Smooth muscle cell (in vitro differentiated cells): ENCODE measurements around the gene LPP. TPM values are rescaled to one million over a fixed set of nuclear protein-coding genes. Genes with fewer than 3 reads are reported as not detected.

ENCODE experiments used
- DNase-seq: peaks from one replicate; lab custom pipeline; 2025; ENCODE audit not compliant: unreplicated experiment; lab: John Stamatoyannopoulos, UW
- H2AFZ ChIP-seq: fragments of 200-600 bp; sonication (generic); 2 replicates; pipeline ENCODE4 v1.6.0; 2016; ENCODE audit warnings: antibody characterized with exemption, low read depth, mild to moderate bottlenecking
- H3F3A ChIP-seq: fragments of 200-600 bp; sonication (generic); 2 replicates; pipeline ENCODE4 v1.6.0; 2017; ENCODE audit warnings: antibody characterized with exemption, low read depth
- H3K27ac ChIP-seq: fragments of 200-600 bp; sonication (generic); 2 replicates; pipeline ENCODE4 v1.5.1; 2016; ENCODE audit warnings: low read depth, mild to moderate bottlenecking
- H3K27me3 ChIP-seq: fragments of 200-600 bp; sonication (generic); 2 replicates; pipeline ENCODE4 v1.6.1; 2016; ENCODE audit warnings: low read depth, mild to moderate bottlenecking
- H3K36me3 ChIP-seq: fragments of 200-600 bp; sonication (generic); 2 replicates; pipeline ENCODE4 v1.5.1; 2016; ENCODE audit warnings: low read depth
- H3K4me1 ChIP-seq: fragments of 200-600 bp; sonication (generic); 2 replicates; pipeline ENCODE4 v1.5.1; 2016; ENCODE audit warnings: low read depth
- H3K4me2 ChIP-seq: fragments of 200-600 bp; sonication (generic); 2 replicates; pipeline ENCODE4 v1.6.0; 2016; ENCODE audit warnings: mild to moderate bottlenecking
- H3K4me3 ChIP-seq: fragments of 200-600 bp; sonication (generic); 2 replicates; pipeline ENCODE4 v1.5.1; 2016; ENCODE audit warnings: mild to moderate bottlenecking
- H3K79me2 ChIP-seq: fragments of 200-600 bp; sonication (generic); 2 replicates; pipeline ENCODE4 v1.6.0; 2016; ENCODE audit warnings: low read depth, mild to moderate bottlenecking
- H3K9ac ChIP-seq: fragments of 200-600 bp; sonication (generic); 2 replicates; pipeline ENCODE4 v1.6.0; 2016; ENCODE audit warnings: low read depth
- H3K9me3 ChIP-seq: fragments of 200-600 bp; sonication (generic); replicated peaks from 2 replicates; pipeline ENCODE4 v1.5.1; 2016; ENCODE audit warnings: low read depth
- H4K20me1 ChIP-seq: fragments of 200-600 bp; sonication (generic); 2 replicates; pipeline ENCODE4 v1.6.0; 2016; ENCODE audit warnings: low read depth
- CTCF ChIP-seq: fragments of 200-600 bp; sonication (generic); IDR thresholded peaks from 2 replicates; pipeline ENCODE4 v1.5.1; 2017; ENCODE audit warnings: borderline replicate concordance, mild to moderate bottlenecking, antibody characterized with exemption; ENCODE audit not compliant: insufficient read depth, poor library complexity, severe bottlenecking
- WGBS: methylation state at CpG from one replicate; pipeline ENCODE4 v1.1.7; 2016; ENCODE audit warnings: low lambda C conversion rate; 5-methylcytosine and 5-hydroxymethylcytosine counted together
- polyA plus RNA-seq: library from polyadenylated mRNA; unstranded; fragments of >200 nt; fragmentation: Nextera tagmentation; extraction: Ambion mirVana; gene quantifications from 2 replicates; pipeline ENCODE4 v1.2.1, GENCODE V29; 2016
- total RNA-seq: library from RNA; depleted of rRNA; stranded (reverse); fragments of >200 nt; gene quantifications from 2 replicates; pipeline ENCODE4 v1.2.3, GENCODE V29; 2014

LPP gene
- total and polyA plus RNA-seq, 2 experiments from 2014 or later, result 42.3 to 128 TPM

GRCh38 chr3:188684276-188684675 is 530.3 kb downstream of the LPP start:
- no peak for DNase-seq
- H3K4me3 ChIP-seq, result no peak overlapping the region
- no peak overlapping the region for H3K4me2 ChIP-seq
- H3F3A ChIP-seq, result peaks cover 6% of the 10 kb centered on the region
- peak overlapping the region; percentile 80 for H3K27ac ChIP-seq
- H3K27me3 ChIP-seq, result no peaks in the 10 kb centered on the region
- peaks cover 30% of the 10 kb centered on the region for H3K79me2 ChIP-seq
- no peak overlapping the region for H2AFZ ChIP-seq
- no peak overlapping the region for H3K9ac ChIP-seq
- WGBS, result 96% methylated on average over 2 of the region's 2 CpGs
- no peaks in the 10 kb centered on the region for H3K36me3 ChIP-seq
- peaks cover 30% of the 10 kb centered on the region for H4K20me1 ChIP-seq
- no peaks in the 10 kb centered on the region for H3K9me3 ChIP-seq
- TF ChIP-seq CTCF, result no peak
- H3K4me1 ChIP-seq, result no peaks in the 10 kb centered on the region

- Histone ChIP-seq H2AFZ (no peak overlapping the region), H3K4me3 (no peak overlapping the region), H3K9me3 (no peaks in the 10 kb centered on the region), H3K79me2 (peaks cover 40% of the 10 kb centered on the region), H3K9ac (no peak overlapping the region), H3K4me1 (no peaks in the 10 kb centered on the region), H3K27me3 (no peaks in the 10 kb centered on the region), H3K36me3 (no peaks in the 10 kb centered on the region), H3F3A (peaks cover 6% of the 10 kb centered on the region), H3K4me2 (no peak overlapping the region), H4K20me1 (peaks cover 31% of the 10 kb centered on the region), H3K27ac (no peak overlapping the region)
- 93% methylated on average over 1 of the region's 1 CpG for WGBS
- TF ChIP-seq CTCF, result no peak
- DNase-seq, result no peak
Observed at GRCh38 chr3:188685789-188686188, 531.8 kb downstream of the LPP start.

GRCh38 chr3:188686324-188686723 is 532.4 kb downstream of the LPP start:
- TF ChIP-seq CTCF, result no peak
- Histone ChIP-seq H3K4me1 (no peaks in the 10 kb centered on the region), H3K36me3 (no peaks in the 10 kb centered on the region), H4K20me1 (peaks cover 34% of the 10 kb centered on the region), H2AFZ (no peak overlapping the region), H3K4me2 (no peak overlapping the region), H3K9ac (no peak overlapping the region), H3K4me3 (no peak overlapping the region), H3K27ac (peak overlapping the region; percentile 3), H3K27me3 (no peaks in the 10 kb centered on the region), H3K79me2 (peaks cover 40% of the 10 kb centered on the region), H3F3A (peaks cover 6% of the 10 kb centered on the region), H3K9me3 (no peaks in the 10 kb centered on the region)
- no peak for DNase-seq
- WGBS, result 87% methylated on average over 2 of the region's 2 CpGs

GRCh38 chr3:188687389-188687788 is 533.4 kb downstream of the LPP start:
- Histone ChIP-seq H3K4me2 (no peak overlapping the region), H3K9ac (no peak overlapping the region), H3K9me3 (no peaks in the 10 kb centered on the region), H3F3A (peaks cover 4% of the 10 kb centered on the region), H2AFZ (no peak overlapping the region), H3K27me3 (no peaks in the 10 kb centered on the region), H4K20me1 (peaks cover 33% of the 10 kb centered on the region), H3K27ac (peak overlapping the region; percentile 12), H3K79me2 (peaks cover 30% of the 10 kb centered on the region), H3K4me1 (no peaks in the 10 kb centered on the region), H3K4me3 (no peak overlapping the region), H3K36me3 (no peaks in the 10 kb centered on the region)
- DNase-seq, result no peak
- TF ChIP-seq CTCF, result peak; percentile 19
- WGBS, result 64% methylated on average over 3 of the region's 3 CpGs
